ENCODE measurements around the gene MED13.

DNA sequence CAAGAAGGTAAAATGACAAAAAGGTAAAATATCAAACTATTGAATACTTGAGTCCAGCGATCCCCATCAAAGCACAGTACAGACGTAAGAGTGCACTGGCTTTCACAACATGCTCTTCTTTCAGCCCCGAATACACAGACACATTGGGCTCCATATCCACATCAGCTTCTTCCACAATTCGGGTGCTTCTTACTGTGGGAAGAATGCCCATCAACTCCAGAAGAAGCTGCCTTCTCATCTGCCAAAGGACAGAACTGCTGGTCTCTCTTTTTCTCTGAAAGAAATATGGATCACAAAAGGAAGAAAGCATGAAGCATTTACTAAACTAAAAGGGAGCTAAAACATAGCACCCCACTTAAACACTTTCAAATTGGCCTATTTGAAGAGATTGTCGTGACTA lies 157.7 kb downstream of the MED13 start:
- TF ChIP-seq, protein P1, sequence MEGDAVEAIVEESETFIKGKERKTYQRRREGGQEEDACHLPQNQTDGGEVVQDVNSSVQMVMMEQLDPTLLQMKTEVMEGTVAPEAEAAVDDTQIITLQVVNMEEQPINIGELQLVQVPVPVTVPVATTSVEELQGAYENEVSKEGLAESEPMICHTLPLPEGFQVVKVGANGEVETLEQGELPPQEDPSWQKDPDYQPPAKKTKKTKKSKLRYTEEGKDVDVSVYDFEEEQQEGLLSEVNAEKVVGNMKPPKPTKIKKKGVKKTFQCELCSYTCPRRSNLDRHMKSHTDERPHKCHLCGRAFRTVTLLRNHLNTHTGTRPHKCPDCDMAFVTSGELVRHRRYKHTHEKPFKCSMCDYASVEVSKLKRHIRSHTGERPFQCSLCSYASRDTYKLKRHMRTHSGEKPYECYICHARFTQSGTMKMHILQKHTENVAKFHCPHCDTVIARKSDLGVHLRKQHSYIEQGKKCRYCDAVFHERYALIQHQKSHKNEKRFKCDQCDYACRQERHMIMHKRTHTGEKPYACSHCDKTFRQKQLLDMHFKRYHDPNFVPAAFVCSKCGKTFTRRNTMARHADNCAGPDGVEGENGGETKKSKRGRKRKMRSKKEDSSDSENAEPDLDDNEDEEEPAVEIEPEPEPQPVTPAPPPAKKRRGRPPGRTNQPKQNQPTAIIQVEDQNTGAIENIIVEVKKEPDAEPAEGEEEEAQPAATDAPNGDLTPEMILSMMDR (IDR thresholded peaks at IDR 0.05): no peak
- TF ChIP-seq POLR2A (IDR thresholded peaks at IDR 0.05): no peak

All from esophagus squamous epithelium (tissue), 4 donors.